NOMO-1 treated with DMSO at 0.1 percent for 48 hours (cell line): ENCODE data around the gene ARL11.
"Not testable (repeated sequence)": the region's sequence is repeated elsewhere in the genome, so short reads cannot be mapped to it uniquely, and the experiment has no call there.

Experiments
- DNase-seq: peaks from one replicate; lab custom pipeline; 2025; ENCODE audit not compliant: unreplicated experiment; lab: John Stamatoyannopoulos, UW

ARL11 gene

DNA sequence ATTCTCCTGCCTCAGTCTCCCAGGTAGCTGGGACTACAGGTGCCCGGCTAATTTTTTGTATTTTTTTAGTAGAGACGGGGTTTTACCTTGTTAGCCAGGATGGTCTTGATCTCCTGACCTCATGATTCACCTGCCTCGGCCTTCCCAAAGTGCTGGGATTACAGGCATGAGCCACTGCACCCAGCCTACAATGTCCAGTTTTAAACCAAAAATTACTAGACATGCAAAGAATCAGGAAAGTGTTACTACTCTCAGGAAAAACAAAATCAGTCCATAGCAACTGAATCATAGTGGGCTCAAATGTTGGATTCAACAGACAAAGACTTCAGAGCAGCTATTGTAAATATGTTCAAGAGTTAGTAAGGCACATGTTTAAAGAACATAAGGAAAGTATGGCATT, 16.3 kb upstream of the ARL11 start:
- not testable (repeated sequence) for DNase-seq

DNA sequence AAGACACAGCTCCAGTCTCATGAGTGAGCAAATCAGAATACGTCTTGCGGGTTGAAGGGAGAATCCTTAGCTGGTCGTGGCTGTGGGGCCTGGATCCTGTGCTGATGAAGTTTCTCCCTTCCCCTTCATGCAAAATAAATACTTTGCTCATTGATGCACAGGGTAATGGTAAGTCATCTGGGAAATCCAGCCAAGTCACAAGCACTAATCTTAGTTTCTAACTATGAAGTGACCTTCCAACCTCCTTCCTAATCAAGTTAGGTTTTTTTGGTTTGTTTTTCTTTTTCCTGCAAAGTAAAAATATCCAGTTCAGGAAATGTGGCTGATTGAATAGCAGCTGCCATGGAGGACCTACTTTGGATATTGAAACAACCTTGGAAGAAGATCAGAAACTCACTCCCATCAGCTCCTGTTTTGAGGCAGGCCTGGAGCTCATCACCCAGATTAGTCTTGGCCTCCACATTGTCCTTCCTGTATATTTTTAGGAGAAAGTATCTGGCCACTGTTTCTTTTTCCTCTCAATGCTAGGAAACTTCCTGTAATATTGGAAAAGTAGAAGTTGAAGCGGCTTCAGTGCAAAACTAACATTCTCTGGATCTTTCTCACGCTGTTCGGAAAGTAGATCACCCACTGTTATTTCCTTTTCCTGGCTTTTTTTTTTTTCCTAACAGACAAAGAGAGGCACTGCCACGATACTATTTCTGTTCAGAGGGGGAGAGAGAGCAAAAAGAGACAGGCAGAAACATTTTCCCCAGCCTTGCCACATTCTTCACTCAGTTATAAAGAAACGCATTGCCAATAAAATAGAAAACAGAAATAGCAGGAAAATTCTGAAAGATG, 12.3 kb upstream of the ARL11 start:
- no peak for DNase-seq

DNA sequence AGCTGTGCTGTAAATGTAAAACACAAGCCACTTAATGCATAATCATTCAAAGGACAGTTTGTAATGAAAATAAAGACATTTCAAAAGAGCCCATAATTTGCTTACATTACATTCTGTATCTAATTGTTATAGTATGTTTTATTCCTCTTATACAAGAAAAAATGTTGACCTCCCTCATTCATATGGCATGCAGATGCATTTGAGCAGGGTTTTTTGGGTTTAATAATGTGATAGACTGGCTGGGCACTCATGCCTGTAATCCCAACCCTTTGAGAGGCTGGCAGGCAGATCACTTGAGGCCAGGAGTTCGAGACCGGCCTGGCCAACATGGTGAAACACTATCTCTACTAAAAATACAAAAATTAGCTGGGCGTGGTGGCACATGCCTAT, 11.6 kb upstream of the ARL11 start:
- no peak for DNase-seq

DNA sequence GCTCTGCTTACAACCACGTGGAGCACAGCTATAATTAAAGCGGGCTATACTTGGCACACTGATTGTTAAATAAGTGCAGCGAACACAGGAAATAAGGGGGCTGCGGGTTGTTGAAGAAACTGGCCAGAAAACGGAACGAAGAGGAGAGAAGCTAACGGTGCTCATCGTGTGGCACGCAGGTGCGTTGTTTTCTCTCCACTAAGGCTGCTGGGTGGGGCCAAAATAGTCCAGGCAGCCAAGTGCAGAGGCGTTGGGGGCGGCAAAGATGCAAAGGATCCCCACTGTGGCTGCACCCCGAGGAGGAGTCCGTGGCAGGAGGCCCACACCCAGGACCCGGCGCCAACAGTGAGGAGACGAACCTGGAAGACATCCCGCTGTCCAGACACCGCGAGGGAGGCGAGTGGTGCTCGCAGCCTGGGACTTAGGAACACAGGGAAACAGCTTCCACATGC, 8.1 kb upstream of the ARL11 start:
- peak; percentile 43 for DNase-seq

DNA sequence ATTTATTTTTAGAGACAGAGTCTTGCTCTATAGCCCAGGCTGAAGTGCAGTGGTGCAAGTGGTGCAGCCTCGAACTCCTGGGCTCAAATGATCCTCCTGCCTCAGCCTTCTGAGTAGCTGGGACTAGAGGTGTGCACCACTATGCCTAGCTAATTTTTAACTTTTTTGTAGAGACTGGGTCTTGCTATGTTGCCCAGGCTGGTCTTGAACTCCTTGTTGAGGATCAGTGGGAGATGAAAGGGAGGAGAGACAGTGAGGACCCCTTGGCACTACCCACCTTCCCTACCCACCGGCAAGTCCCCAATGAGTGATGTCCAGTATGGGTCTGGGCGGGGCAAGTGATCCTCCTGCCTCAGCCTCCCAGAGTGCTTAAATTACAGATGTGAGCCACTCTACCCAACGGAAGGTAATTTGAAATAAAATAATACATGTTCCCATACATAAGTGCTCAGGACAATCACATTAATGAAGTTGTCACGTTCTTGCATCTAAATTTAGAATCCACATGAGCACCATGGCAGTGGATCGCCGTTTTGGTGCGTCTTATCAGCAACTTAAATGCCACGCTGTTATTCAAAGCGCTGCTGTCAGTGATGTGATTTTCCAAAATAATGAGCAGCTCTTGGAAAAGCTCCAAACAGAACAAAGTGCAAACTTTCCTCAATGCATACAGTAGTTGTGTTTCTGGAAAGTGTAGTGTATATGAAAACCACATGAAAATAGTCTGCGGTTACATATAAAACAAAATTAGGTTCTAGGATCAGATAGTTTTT, 5.9 kb upstream of the ARL11 start:
- no peak for DNase-seq

DNA sequence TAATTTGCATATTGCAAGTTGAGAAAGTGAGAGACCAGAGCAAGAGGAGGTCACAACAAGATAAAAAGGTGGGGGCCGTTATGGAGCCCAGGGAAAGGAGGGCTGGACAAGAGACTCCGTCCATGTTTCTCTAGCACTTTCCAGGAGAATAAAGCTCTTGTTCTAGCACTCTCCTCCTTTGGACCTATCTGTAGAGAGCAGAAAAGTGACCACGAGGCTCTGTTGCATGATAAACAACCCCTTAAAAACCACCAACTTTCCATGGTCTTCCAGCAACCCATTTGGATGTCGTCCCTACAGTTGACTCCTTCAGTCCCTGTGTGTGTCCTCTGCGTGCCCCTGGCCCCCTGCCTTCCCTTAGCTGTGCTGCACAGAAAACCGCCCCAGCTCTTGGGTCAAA, 4.1 kb upstream of the ARL11 start:
- no peak for DNase-seq

DNA sequence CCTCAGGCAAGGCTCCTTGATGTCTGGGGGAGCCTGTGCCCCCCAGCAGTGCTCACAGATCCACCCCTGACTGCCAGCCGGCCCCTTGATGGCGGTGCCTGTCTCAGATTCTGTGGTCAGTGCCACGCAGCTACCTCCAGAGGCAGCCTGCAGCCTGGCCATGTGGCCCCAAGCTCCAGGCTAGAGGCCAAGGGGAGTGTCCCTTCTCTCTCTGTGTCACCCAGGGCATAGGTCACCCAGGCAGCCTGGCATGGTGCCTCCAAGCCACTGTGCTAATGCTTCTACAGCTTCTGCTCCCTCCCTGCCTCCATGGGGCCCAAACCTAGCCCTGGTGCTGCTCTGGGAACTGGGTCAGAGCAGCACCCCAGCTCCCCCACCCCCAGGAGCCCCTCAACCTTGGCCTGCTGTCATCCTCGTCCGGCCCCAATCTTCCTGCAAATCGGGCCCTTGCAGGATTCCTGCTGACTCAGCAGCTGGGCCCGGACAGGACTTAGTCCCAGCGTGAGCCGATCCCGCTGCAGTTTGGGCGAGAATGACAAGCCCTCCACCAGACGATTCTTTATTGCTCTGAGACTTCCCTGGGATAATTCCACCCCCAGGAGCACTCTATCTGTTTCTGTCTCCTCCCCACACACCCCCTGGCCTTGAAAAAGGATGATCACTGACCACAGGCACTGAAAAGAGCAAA, 2.8 kb upstream of the ARL11 start:
- DNase-seq, result no peak

DNA sequence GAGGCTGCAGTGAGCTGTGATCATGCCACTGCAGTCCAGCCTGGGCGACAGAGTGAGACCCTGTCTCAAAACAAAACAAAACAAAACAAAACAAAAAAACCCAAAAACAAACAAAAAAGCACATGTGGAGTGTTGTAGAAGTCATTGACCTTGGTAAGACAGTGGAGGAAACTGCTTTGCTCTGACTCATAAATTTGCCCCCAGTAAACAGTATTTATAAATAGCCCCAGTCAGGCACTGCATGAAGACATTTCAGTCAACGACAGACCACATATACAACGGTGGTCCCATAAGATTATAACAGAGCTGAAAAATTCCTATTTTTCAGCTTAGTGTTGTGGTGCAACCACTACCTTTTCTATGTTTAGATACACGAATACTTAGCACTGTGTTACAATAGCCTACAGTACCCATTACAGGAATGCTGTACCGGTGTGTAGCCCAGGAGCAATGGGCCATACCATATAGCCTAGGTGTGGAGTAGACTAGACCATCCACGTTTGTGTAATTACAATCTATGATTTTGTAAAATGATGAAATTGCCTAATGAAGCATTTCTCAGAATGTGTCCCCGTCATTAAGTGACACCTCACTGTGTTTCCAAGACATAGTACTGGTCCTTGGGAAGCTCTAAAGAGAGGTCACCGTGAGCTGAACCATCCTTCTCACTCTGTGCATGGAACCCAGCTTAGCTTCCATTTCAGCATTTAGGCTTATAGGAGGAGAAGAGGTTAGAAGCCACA, 1.1 kb downstream of the ARL11 start:
- peak; percentile 8 for DNase-seq

DNA sequence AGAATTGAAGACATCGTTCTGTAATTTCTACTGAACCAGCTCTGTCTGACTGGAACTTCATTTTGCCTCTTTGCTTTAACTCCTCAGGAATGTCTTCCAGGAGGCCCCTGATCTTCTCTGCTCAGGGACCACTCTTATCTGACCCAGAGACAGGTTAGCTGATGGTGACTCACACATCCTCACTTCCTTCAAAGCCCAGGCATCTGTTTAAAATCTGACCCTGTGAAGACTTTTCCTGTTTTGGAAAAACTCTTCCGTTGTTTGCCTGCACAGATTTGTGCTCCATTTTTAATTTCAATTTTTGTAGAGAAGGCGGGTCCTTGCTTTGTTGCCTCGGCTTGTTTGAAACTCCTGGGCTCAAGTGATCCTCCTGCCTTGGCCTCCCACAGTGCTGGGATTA, 1.6 kb downstream of the ARL11 start:
- DNase-seq, result no peak

DNA sequence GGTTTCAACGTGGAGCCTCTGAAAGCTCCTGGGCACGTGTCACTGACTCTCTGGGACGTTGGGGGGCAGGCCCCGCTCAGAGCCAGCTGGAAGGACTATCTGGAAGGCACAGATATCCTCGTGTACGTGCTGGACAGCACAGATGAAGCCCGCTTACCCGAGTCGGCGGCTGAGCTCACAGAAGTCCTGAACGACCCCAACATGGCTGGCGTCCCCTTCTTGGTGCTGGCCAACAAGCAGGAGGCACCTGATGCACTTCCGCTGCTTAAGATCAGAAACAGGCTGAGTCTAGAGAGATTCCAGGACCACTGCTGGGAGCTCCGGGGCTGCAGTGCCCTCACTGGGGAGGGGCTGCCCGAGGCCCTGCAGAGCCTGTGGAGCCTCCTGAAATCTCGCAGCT, 2.3 kb downstream of the ARL11 start:
- no peak for DNase-seq

DNA sequence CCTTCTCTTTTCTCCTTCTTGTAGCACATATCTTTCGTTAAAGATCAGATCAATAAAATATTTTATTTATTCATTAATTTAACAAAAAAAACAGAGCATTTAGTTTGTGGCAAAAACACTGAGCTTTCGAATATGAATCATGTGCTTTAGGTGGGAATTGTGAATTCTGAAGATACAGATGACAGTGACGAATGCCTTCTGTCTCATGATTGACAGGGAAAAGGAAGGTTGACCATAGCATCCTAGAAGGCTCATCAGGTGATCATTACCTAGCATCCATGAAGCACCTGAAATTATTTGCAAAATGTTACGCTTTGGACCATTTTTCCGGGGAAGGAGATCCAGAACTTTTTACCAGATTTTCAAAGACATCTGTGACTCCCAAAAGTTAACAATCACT, 3.8 kb downstream of the ARL11 start:
- DNase-seq, result no peak

DNA sequence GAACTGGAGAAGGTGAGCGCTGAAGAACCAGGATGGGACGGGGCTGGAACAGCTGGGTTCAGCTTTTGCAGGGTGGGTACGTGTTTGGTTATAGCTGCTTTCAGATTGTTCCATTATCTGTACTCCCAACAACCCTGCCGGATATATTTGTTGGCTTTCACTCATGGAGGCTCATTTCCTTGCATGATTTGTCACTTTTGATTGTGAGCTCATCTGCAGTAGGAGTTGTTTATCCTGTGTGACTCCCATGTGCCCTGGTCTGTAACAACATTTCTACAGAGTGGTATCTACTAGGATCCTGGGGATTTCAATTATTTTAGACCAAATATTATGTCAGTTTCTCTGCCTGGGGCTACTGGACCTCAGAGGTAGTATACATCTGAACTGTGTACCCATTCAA, 5.4 kb downstream of the ARL11 start:
- DNase-seq, result no peak

DNA sequence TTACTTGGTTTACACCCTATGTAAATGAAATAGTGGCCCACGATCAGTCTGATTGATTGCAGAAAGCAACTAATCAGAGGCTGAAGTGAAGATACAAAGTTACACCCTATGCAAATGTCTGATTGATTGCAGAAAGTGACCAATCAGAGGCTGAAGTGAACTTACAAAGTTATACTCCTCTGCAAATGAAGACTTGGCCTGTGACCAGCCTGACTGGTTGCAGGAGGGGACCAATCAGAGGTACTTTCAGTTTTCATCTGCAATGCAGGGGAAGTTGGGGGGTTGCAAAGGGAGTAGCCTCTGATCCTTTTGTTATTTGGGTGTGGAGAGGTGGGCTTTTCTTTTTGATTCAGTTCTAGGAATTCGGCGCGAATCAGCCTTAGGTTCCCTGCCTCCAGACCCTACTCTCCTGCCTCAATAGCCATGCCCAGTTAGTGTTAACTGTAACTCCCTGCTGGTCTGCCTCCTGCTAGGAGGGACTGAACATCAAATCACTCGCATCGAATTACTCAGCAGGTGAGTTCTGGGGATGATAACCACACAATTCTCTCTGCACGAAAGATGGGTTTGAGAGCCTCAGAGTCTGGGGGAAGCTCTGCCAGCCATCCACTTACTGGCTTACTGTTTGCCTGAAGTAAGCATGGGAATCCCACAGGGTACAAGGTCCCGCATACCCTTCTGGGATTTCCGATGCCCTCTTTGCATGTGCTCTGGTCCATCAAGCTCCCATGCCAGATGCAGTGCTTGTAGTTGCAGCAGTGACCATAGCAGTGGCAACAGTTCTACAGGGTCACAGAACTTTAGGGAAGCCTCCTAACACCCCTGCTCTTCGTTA, 7.5 kb downstream of the ARL11 start:
- no peak for DNase-seq

DNA sequence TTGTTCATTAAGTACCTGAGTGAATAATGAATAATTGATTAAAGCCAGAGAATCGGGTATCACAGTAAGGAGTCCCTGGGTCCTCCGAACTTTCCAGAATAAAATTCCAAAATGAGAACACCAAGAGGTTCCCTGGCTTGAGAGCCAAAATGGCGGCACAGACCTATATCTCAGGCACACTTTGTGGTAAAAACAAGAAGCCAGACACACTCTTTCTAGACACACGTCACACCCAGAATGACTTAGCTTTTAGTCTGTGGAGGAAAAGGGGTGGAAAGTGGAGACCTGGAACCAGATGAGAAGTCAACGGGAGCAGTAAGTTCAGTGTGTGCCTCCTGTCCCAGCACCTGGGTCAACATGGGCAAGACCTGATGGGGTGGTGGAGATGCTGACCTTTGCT, 8.4 kb downstream of the ARL11 start:
- DNase-seq, result no peak

DNA sequence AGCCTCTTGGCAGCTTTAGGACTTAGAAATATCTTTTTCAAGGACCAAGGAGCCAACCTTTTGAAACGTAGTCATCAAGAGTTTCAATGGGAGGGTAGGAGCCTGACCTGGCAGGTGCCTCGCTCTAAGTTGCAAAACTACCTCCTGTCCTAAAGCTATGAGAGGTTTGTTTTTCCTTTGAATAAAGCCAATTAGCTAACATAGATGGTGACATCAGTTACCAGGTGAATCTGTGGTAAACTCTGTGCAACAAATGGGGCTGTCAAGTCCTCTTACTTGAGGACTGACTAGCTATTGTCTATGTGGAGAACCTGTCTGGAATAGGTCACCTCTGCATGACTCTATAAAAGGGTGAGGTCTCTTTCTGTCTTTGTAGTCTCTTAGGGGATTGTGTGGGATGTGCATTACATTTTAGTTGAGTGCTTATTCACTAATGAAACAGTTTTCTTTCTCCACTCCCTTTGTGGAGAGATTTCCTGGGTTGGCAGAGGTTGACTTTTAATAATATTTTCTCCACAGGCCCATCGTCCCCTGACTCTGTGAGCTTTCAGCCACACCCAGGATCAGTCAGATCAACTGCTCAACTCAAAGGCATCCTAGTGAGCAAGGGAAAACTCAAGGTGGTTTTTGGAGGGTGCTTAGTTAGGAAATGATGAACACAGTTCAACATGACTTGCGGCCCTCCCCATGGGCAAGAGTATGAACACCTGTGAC, 9.9 kb downstream of the ARL11 start:
- DNase-seq, result no peak

DNA sequence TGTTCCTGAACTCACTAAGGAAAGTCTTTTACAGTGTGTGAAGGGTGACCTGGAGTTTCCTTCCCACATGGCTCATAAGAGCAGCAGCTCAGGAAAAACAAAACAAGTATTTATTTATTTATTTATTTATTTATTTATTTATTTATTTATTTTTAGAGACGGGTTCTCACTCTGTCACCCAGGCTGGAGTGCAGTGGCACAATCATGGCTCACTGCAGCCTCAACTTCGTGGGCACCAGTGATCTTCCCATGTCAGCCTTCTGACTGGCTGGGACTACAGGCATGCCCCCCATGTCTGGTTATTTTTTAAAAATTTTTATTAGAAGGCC, 10.4 kb downstream of the ARL11 start:
- no peak for DNase-seq

DNA sequence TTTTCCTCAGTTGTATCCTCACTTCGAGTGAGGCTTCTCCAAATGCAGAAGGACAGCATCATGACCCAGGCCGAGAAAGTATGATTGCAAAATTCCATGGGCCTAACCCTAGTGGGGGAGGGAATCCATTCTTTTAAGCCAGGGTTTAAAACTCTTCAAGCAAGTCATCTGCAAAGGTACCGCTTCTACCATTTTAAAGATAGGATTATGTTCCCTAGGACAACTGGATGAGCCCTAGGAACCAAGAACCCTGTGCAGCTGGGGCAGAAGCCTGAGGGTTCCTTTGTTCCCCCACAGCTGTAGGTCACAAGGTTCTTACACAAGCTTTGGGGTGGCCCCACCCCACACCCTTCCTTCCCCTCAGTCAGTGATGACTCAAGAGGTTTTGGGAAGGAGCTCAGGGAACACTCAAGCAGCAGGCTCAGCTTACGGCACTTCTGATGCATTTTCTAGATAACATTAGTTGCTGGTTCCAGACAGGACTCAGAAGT, 13.5 kb downstream of the ARL11 start:
- peak; percentile 75 for DNase-seq

DNA sequence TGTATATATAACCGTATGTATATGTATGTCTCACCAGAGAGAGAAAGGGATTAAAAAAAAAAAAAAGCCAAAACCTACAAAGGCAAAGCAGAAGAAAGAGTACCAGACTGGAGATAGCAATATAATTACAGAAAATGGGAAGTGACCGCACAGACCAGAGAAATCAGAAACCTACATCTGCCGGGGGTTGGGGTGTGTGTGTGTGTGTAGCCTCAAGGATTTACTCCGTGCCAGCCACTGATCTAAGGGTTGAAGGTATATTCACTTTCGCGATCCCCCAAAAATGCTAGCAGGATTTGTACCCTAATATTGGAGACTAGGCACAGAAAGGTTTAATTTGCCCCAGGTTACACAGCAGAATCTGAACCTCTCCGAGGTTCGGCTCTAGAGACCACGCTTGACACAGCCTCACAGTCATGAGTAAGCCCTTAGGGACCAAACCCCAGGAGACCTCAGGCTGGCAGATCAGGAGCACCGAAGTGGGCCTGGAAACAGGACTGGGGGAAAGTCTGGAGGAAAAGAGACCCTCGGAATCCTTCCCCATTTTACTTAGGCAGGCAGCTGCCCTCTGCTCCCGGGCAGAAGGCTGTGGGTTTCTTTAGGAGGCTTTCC, 14.8 kb downstream of the ARL11 start:
- DNase-seq, result peak; percentile 78

DNA sequence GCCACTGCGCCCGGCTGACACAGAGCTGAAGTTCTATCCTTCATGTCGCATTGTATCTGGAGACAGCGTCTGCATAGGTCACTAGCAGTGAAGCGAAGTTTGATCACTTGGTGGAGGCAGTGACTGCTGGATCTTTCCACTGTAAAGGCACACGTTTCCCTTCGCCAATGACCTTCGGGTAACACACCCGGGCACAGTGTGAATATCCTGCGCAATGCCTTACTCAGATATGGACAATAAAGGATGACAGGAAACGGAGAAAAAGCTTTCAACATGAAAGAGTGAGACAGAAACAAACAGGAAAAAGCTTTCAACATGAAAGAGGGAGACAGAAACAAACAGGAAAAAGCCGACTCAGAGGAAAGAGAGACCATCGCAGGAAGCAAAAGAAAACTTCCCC, 17.1 kb downstream of the ARL11 start:
- DNase-seq, result no peak
